Fibroblast of villous mesenchyme (primary cell): ENCODE measurements around the gene MS4A6A. TPM values are rescaled to one million over a fixed set of nuclear protein-coding genes. Genes with fewer than 3 reads are reported as not detected.

Source experiments
- DNase-seq: peaks from one replicate; pipeline ENCODE4 v3.0.0-alpha.2; 2010; ENCODE audit warnings: low read depth
- H3K4me3 ChIP-seq: 2 replicates; pipeline ENCODE4 v1.5.1; 2011; ENCODE audit warnings: low read depth, mild to moderate bottlenecking, low read length
- small RNA-seq: library from RNA; depleted of rRNA; stranded (forward); fragments of <200 nt; gene quantifications from one replicate; pipeline ENCODE3, GENCODE V24; 2012
- total RNA-seq: library from RNA; depleted of rRNA; stranded (reverse); fragments of >200 nt; gene quantifications from 2 replicates; pipeline ENCODE4 v1.2.3, GENCODE V29; 2012
- TF ChIP-seq, protein P1 (sequence below): IDR thresholded peaks from 2 replicates; pipeline ENCODE4 v1.5.1; 2012; ENCODE audit warnings: low read depth, mild to moderate bottlenecking, low read length; ENCODE audit not compliant: insufficient read depth

MS4A6A gene
- total RNA-seq, 1 donor, result not detected

DNA sequence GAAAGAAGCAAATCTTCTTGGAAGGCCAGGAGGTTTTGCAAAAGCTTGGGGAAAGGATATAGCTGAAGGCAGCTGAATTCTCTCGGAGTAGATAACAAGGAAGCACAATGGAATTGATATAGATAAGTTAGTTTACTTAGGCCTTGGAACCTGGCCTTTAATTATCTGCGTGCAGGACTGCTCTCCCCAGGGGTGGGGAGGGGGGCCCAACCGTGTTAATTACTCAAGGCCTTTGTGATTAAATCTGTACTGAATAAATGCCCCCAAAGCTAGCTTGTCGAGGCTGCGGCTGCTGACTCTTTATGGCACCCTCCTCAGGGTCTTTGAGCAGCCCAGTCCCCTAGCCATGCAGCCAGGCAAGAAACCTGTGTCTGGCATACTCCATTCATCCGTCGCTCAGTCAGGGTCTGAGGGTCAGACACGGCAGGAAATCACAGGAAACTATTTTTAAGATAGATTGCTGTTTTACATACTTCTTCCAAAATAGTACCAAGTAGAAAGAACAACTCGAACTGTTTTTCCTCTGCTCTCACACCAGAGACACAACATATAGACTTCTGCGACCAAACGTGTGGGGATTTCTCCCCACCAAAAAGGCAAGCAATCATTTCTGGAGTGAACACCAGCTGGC is 58.0 kb downstream of the MS4A6A start:
- no peak overlapping the region for H3K4me3 ChIP-seq
- TF ChIP-seq, protein P1, sequence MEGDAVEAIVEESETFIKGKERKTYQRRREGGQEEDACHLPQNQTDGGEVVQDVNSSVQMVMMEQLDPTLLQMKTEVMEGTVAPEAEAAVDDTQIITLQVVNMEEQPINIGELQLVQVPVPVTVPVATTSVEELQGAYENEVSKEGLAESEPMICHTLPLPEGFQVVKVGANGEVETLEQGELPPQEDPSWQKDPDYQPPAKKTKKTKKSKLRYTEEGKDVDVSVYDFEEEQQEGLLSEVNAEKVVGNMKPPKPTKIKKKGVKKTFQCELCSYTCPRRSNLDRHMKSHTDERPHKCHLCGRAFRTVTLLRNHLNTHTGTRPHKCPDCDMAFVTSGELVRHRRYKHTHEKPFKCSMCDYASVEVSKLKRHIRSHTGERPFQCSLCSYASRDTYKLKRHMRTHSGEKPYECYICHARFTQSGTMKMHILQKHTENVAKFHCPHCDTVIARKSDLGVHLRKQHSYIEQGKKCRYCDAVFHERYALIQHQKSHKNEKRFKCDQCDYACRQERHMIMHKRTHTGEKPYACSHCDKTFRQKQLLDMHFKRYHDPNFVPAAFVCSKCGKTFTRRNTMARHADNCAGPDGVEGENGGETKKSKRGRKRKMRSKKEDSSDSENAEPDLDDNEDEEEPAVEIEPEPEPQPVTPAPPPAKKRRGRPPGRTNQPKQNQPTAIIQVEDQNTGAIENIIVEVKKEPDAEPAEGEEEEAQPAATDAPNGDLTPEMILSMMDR, result no peak
- DNase-seq, result no peak

Small RNAs within 50 kb of the gene (small RNA-seq; reads per million reads assigned to genes)
- gene MIR6503, result not detected

Other genes with a start within 250 kb of the MS4A6A start
- not detected in 2 replicates for gene OOSP1, start 244.7 kb downstream of the MS4A6A start, total RNA-seq
- gene OOSP4A, start 219.1 kb downstream of the MS4A6A start, total RNA-seq, result not detected in 2 replicates
- gene OOSP4B, start 165.9 kb downstream of the MS4A6A start, total RNA-seq, result not detected in 2 replicates
- gene OOSP2, start 142.7 kb downstream of the MS4A6A start, total RNA-seq, result not detected in 2 replicates
- gene MS4A3, start 126.4 kb downstream of the MS4A6A start, total RNA-seq, result not detected in 2 replicates
- not detected in 2 replicates for gene MS4A2, start 94.4 kb downstream of the MS4A6A start, total RNA-seq
- gene MS4A4E, start 60.1 kb upstream of the MS4A6A start, total RNA-seq, result not detected in 2 replicates
- gene MS4A4A, start 97.6 kb upstream of the MS4A6A start, total RNA-seq, result not detected in 2 replicates
- gene MS4A6E, start 144.2 kb upstream of the MS4A6A start, total RNA-seq, result not detected in 2 replicates
- gene MS4A7, start 195.4 kb upstream of the MS4A6A start, total RNA-seq, result not detected in 2 replicates
- not detected in 2 replicates for gene MS4A14, start 213.4 kb upstream of the MS4A6A start, total RNA-seq
- gene MS4A5, start 246.5 kb upstream of the MS4A6A start, total RNA-seq, result not detected in 2 replicates